Hematopoietic multipotent progenitor cell treated with erythropoietin and hydrocortisone succinate and interleukin-3 and kit ligand, for 17 days (in vitro differentiated cells): ENCODE measurements around the gene ARPC2.

Experiments
- DNase-seq: peaks from one replicate; pipeline ENCODE4 v3.0.0-alpha.2; 2015; ENCODE audit warnings: low spot score

The ARPC2 gene

DNA sequence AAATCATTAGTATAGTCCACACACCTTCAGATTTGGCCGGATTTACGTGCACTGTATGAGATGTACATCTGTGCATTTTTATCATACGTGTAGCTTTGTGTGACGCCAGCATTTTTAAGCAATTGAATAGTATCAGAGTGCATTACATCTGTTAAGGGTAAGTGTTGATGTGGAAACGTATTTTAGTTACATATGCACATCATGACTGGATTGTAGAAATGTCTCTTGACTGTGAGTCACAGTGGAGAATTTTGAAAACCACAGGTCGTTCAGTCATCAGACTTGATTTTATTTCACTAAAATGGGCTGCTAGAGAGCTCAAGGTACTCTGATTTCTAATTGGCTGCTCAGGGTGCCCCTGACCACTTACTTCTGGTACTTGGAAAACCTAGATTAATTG lies 38.5 kb downstream of the ARPC2 start:
- DNase-seq = no peak

DNA sequence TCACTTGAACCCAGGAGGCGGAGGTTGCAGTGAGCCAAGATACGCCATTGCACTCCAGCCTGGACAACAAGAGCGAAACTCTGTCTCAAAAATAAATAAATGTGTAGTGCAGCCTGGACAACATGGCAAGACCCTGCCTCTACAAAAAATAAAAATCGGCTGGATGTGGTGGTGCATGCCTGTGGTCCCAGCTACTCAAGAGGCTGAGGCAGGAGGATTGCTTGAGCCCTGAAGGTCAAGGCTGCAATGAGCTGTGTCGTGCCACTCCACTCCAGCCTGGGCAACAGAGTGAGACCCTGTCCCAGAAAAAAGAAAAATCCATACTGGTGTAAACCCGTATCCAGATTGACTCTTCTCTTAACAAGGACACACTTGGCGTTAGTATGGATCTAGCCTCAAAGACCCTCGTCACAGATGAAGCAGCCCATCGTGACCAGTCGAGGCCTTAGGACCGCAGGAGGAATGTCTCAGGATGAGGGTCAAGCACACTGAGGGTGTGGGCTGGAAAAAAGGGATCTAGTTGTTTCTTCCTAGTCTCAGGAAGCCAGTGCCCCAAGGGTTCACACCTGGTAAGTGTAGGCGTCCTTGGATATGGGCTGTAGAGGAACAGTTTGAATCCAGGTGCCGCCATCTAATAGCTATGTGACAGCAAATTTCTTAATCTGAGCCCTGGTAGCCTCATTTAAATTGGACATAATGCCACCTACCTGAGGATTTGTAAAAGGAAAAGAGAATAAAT lies 39.8 kb downstream of the ARPC2 start:
- DNase-seq = no peak

- peak; percentile 62 for DNase-seq
Observed at GRCh38 chr2:218257390-218257981, 40.5 kb downstream of the ARPC2 start.

DNA sequence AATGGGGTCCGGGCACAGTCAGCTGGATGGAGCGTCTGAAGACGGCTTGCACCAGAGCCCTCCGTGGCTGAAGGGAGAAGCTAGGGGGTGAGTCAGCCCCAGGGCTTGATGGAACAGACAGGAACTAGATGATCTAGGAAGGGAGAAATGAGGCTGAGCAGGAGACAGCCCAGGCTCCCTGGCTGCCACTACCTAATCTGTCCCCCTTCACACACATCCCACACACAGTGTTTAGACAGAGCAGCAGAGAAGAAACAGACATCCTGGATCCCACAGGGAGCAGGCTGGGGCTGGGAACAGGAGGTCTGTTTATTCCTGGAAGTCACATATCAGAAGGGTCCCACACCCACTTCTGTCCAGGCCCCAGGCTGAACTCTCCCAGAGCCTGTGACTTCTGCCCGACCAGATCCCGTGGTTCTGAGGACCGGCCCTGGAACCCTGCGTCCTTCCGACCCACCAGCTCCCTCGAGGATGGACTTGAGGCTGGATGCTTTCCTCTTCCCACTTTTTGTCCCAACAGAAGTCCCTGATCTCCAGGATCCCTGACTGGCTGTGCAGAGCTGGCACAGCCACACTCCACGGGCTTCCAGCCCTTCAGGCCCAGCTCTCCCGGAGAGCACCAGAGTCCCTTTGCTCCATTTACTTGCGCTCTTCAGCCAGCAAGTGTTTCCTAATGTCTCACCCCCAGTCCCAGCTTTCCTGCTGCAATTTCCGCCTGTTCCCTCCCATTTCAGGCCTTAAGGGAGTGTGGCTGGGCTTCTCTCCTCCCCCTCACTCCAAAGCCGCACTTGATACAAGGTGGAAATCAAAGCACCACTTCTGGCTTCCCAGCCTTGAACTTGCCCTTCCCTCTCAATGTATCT lies 42.3 kb downstream of the ARPC2 start:
- no peak for DNase-seq

DNA sequence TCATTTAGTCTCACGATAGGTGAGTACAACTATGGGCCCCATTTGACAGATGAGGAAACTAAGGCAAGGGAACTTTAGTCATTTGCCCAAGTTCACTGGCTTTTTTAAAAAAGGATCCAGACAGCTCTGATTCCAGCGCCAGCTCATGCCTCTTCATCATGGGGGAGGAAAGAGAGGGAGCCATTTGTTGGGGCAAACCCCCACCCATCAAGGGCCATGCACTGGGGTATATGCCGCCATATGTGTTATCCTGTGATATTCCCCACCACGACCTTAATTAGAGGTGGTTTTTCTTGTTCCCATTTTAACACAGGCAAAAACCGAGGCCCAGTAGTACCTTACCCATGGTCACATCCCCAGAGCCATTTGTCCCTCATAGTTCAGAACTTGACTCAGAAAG lies 43.2 kb downstream of the ARPC2 start:
- no peak for DNase-seq

DNA sequence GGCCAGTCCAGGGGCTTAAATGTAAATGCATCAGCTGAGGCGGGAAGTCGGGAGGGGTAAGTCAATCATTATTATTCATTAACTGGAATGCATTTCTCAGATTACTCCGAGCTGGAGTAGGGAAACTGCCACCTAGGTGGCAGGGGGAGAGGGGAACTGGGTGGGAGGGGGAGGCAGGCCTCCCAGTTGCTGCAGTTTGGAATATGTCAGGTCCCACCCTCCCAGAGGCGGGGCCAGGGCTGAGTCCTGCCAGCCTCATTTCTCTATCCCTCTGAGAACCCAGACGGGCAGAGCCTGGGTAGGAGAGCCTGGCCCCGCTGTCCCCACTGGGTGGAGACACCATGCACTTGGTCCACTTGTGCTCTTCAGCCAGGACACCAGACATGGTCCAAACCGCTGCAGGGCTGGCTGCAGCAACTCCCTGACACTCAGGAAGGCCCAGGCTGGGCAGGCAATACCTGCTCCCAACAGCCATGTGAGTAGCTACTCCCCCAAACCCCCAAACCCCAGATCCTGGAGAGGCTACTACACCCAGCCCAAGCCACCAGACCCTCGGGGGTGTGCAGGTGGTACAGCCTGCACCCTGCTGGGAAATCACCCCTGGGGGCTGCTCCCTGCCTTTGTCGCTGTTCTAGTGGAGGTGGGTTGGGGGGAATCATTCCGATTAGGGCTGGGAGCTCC lies 43.9 kb downstream of the ARPC2 start, which contains the start of gene GPBAR1:
Gene GPBAR1, plus strand, starts transcription at position 274 of the 681 bp plus-strand sequence. CDS start 1,710 bp downstream, outside the sequence.
- no peak for DNase-seq

DNA sequence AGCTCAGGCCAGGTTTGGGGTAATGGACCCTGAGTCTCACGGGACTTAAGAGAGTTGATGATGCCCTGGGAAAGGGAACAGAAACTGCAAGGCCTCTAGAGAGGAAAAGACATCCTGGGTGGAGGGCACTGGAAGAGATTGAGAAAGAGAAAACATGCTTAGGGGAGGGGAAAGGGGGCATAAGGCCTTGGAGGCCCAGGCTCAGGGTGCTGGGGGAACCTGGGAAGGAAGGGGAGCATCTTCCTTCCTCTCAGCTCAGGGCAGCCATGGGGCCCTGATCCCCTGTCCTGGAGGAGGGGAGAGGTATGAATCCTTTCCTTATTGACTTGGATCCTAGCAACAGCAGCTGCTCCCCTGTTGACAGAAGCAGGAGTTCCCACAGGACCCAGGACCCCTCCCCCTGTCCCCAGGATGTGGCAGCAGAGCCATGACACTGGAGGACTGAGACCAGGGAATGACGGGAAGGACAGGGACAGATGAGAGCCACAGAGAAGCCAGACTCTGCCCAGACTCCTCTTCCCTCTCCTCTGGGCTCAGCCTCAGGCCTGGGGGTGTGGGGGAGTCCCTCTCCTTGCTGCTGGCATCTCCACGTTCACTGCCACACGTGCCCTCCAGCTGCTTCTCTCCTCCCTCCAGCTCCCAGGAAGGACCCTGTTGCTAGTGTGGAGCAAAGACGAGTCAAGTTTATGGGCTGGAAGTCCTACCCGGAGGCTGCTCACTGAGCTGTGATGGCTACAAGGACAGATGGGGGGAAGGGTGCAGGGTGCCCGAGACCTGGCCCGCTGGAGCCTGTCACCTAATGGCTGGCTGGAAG lies 44.6 kb downstream of the ARPC2 start:
- no peak for DNase-seq

DNA sequence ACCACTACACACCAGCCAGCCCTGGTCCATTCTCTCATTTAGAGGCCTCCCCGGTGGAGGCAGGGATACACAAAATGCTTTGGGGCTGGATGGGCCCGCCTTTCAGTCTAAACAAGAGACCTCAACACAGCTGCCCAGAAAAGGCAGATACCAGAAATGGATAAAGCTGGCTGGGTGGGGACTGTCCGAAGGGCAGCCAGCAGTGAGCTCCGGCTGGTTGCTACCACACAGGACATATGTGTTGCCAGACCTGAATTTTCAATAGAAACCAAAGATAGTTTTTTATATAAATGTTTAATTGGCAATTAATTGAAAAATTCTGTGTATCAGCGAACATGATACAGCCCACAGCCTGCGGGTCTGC lies 45.2 kb downstream of the ARPC2 start:
- DNase-seq = no peak

DNA sequence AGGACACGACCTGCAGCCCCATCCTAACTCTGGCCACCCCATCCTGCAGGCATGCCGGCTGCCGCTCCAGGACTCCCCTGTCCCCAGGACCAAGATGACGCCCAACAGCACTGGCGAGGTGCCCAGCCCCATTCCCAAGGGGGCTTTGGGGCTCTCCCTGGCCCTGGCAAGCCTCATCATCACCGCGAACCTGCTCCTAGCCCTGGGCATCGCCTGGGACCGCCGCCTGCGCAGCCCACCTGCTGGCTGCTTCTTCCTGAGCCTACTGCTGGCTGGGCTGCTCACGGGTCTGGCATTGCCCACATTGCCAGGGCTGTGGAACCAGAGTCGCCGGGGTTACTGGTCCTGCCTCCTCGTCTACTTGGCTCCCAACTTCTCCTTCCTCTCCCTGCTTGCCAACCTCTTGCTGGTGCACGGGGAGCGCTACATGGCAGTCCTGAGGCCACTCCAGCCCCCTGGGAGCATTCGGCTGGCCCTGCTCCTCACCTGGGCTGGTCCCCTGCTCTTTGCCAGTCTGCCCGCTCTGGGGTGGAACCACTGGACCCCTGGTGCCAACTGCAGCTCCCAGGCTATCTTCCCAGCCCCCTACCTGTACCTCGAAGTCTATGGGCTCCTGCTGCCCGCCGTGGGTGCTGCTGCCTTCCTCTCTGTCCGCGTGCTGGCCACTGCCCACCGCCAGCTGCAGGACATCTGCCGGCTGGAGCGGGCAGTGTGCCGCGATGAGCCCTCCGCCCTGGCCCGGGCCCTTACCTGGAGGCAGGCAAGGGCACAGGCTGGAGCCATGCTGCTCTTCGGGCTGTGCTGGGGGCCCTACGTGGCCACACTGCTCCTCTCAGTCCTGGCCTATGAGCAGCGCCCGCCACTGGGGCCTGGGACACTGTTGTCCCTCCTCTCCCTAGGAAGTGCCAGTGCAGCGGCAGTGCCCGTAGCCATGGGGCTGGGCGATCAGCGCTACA lies 45.9 kb downstream of the ARPC2 start:
- no peak for DNase-seq

DNA sequence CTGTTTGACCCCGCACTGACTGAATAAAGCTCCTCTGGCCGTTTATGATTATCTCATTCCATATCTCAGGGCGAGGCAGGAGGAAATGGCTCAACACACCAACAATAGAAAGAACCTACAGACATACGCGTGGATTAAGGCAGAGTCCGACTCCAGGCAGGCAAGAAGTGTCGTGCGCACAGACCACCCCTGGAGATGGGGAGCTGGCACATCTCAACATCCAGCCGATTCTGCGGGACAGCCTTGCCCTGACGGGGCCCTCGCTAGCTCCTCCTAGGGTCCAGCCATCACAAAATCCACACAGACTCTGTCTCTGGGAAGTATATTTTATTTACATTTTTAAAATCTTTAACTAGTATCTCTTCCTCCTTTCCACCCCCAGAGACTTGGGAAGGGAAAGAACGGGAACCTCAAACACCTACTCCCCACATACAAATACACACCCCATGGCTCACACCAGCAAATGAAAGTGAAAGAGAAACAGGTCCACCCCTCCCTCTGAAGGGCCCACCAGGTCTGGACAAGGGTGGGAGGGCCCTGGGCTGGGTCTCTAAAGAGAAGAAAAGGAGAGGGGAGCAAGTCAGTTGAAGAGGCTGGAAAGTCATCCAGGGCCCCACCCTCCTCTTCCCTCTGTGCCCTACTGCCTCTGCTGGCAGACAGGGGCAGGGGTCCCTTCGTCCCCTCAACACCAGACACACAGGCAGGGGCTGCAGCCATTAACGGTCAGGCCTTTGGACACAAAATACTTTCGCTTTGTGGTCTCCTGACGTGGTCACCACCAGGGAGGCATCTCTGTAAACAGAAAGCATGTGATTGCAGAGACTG lies 47.0 kb downstream of the ARPC2 start:
- no peak for DNase-seq

DNA sequence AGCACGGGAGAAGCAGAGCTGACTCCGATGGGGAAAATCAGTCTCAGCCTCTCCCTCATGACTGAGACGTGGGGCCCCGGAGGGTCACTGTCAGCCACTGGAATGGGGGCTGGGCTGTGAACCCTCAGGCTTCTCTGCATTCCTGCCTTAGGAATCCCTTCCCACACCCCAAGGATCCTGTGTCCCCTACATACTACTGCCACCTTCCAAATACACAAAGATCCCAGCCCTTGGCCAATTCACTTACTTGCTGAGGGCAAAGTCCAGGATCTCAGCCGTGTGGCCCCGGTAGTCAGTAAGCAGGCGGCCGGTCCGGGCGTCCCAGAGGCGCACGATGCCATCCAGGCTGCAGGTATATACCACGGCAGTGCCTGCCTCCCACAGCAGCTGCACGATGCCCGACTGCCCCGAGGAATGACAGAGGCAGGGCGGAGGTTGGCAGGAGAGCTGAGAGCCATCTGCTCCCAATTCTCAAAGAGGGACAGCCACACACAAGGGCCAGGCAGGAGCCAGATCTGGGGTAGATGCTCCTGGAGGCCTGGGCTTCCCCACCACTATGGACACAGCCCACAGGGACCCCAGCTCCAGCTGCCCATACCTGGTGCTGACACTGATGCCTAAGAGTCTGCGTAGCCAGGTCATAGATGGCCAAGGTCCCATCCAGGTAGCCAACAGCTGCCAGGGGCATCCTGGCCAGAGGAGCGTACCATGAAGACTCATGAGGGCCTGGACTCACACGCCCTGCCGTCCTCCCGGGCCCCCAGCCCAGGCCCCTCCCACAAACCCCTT lies 48.0 kb downstream of the ARPC2 start:
- no peak for DNase-seq

- no peak for DNase-seq
Observed at GRCh38 chr2:218265626-218266025, 48.6 kb downstream of the ARPC2 start.

DNA sequence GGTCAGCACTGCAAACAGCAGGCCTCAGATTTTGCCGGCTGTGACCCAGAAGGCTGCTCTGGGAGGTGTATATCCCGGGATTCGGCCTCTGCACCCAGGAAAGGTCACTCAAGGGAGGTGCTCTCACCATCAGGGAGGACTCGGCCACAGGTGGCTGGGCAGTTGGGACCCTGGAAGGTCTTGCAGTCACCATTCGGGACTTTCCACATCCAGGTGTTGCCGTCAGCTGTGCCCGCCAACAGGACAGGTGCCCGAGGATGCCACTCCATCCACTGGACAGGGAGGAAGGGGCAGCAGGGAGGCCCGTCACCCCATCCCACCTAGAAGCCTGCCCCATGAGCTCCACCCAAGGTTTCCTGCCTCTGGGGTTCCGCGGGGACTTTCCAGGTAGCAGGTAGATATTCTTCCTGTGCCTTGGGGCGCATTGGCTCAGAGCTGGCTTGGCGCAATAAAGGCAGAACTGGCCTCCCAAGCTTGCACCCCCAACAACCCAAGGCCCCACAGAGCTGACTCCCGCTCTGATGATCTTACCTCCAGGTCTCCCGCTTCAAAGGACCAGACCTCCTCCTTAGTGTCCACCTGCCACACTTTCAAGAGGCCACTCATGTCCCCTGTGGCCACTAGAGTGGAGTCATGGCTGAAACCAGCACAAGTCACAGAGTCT lies 49.5 kb downstream of the ARPC2 start:
- no peak for DNase-seq

GRCh38 chr2:218267259-218267658 lies 50.3 kb downstream of the ARPC2 start:
- DNase-seq = no peak

DNA sequence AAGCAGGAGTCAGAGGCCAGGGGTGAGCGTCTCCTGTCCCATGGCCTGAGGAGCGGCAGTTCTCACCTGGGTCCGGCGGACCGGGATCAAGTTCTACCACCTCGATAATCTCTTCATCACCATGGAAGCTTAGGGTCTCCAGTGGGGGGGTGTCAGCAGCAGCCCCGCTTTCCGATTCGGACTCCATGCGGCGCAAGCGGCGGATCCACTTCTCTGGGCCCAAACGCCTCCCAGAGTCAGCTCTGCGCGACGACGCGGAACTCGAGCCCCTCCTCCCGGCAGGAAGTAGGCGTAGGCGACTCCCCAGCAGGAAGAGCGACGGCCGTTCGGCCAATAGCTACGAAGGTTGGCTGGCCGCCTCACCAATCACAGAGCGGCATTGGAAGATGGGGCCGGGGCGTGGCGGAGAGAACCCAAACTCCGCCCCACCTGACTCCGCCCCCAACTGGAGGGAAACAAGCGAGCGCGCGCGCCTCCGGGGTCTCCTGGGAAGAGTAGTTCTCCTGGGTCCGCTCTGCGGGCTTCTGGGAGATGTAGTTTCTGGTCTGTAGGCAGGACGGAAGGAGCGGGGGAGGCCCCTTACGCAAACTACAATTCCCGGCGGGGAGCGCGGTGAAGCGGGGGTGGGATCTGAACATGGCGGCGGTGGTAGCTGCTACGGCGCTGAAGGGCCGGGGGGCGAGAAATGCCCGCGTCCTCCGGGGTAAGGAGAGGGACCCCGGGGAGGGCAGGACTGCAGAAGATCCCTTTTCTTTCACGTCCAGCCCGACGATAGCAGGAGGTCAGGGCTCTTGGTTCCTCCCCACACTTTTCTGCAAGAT lies 53.1 kb downstream of the ARPC2 start, which contains the start of the genes AAMP and PNKD:
Gene AAMP, minus strand, starts transcription at position 238 of the 821 bp plus-strand sequence. Its CDS starts 51 bp downstream, at position 187.
Gene PNKD, plus strand, starts transcription at position 620 of the 821 bp plus-strand sequence. Its CDS starts 17 bp downstream, at position 637.
- peak; percentile 100 for DNase-seq

DNA sequence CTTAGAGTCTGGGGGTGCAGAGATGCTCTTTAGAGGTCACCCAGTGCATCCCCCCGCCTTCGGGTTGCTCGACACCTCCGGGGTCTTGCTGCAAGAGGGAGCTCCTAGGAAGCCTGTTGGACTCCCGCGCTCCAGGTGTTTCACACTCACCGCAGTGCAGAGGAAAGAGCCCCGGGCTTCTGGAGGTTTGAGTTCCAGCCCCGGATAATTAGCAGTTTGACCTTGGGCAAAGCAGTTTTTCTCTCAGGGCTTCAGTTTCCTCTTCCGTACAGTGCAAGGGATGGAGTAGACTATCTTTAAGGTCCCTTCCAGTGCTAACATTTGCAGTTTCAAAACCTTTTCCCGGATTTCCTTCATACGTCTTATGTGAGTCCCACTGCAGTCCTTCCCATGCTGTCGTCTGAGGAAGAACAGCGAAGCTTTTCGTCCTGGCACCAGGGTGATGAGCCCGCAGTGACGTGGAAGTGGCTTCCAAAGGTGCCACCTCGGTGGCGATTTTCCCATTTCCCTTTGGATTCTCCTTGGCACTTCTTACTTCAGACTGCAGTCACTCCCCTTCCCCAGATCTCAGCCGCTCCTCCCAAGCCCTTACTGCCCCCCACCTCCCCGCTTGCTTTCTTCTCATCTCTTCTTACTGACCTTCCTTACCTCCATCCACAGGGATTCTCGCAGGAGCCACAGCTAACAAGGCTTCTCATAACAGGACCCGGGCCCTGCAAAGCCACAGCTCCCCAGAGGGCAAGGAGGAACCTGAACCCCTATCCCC lies 53.9 kb downstream of the ARPC2 start:
- peak; percentile 51 for DNase-seq
